ENCODE results near the gene MYBL2. TPM values are rescaled to one million over a fixed set of nuclear protein-coding genes. Genes with fewer than 3 reads are reported as not detected.

Gene MYBL2
- total and polyA plus RNA-seq, 2 donors from 2014 or later: 1.3 TPM; not detected in 1

- no peak overlapping the region for H3K27ac ChIP-seq (ENCODE audit: low read depth in 2 of 2, low read length in 2 of 2)
- H3K4me3 ChIP-seq (ENCODE audit: low read length in 3 of 3): no peak overlapping the region
- no peak overlapping the region for H3K9ac ChIP-seq (ENCODE audit: low read length in 3 of 3)
- no peaks in the 10 kb centered on the region for H3K36me3 ChIP-seq (ENCODE audit: control insufficient read depth in 2 of 3, insufficient read depth in 3 of 3, low read length in 3 of 3)
- H3K9me3 ChIP-seq (ENCODE audit: control insufficient read depth in 2 of 3, insufficient read depth in 1 of 3, low read length in 3 of 3): no peaks in the 10 kb centered on the region
- H3K4me1 ChIP-seq (ENCODE audit: control insufficient read depth in 2 of 3, insufficient read depth in 2 of 3, low read depth in 1 of 3, low read length in 3 of 3): peaks cover 0 to 5% (median 0%) of the 10 kb centered on the region in 3 donors
- DNase-seq: no peak
- intact Hi-C loops (cut with DNase I): no loop called here
- FAIRE-seq: no peak
- no peak for TF ChIP-seq CTCF (IDR thresholded peaks at IDR 0.05; ENCODE audit: borderline replicate concordance, extremely low read depth, insufficient read depth)
- no peaks in the 10 kb centered on the region for H3K27me3 ChIP-seq (ENCODE audit: control insufficient read depth, insufficient read depth, low read length)
Observed at GRCh38 chr20:43662943-43663655, 3.8 kb upstream of the MYBL2 start.

DNA sequence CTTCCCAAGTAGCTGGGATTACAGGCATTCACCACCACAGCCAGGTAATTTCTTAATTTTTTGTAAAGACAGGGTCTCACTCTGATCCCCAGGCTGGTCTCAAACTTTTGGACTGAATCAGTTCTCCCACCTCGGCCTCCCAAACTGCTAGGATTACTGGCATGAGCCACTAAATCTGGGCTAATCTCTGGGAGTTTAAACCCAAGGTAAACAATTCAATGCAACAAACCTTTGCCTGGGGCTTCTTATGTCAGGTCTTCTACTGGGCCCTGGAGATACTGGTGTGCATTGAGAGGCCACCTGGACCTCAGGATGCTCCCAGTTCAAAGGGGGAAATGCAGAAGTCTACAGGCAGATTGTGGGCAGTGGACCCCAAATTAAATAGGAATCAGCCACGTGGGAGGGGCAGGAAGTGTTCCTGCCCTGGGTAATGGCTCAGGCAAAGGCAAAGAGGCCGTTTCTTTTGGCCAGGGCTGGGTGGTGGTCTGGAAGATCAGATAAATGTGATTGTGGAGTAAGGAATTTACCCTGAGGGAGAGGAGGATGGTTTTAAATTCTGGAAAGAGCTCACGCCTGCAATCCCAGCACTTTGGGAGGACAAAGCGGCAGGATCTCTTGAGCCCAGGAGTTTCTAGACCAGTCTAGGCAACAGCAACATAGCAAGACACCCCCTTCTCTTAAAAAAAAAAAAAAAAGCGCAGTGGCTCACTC is 1.3 kb upstream of the MYBL2 start:
- Histone ChIP-seq H3K27me3 (ENCODE audit: control insufficient read depth, insufficient read depth, low read length) (no peaks in the 10 kb centered on the region), H3K9me3 (ENCODE audit: control insufficient read depth in 2 of 3, insufficient read depth in 1 of 3, low read length in 3 of 3) (no peaks in the 10 kb centered on the region), H3K9ac (ENCODE audit: low read length in 3 of 3) (no peak overlapping the region), H3K4me1 (ENCODE audit: control insufficient read depth in 2 of 3, insufficient read depth in 2 of 3, low read depth in 1 of 3, low read length in 3 of 3) (peaks cover 0 to 4% (median 0%) of the 10 kb centered on the region in 3 donors), H3K27ac (ENCODE audit: low read depth in 2 of 2, low read length in 2 of 2) (no peak overlapping the region), H3K36me3 (ENCODE audit: control insufficient read depth in 2 of 3, insufficient read depth in 3 of 3, low read length in 3 of 3) (no peaks in the 10 kb centered on the region), H3K4me3 (ENCODE audit: low read length in 3 of 3) (no peak overlapping the region)
- TF ChIP-seq CTCF (IDR thresholded peaks at IDR 0.05; ENCODE audit: borderline replicate concordance, extremely low read depth, insufficient read depth): no peak
- FAIRE-seq (no peak), DNase-seq (no peak)
- intact Hi-C loops (cut with DNase I): no loop called here

DNA sequence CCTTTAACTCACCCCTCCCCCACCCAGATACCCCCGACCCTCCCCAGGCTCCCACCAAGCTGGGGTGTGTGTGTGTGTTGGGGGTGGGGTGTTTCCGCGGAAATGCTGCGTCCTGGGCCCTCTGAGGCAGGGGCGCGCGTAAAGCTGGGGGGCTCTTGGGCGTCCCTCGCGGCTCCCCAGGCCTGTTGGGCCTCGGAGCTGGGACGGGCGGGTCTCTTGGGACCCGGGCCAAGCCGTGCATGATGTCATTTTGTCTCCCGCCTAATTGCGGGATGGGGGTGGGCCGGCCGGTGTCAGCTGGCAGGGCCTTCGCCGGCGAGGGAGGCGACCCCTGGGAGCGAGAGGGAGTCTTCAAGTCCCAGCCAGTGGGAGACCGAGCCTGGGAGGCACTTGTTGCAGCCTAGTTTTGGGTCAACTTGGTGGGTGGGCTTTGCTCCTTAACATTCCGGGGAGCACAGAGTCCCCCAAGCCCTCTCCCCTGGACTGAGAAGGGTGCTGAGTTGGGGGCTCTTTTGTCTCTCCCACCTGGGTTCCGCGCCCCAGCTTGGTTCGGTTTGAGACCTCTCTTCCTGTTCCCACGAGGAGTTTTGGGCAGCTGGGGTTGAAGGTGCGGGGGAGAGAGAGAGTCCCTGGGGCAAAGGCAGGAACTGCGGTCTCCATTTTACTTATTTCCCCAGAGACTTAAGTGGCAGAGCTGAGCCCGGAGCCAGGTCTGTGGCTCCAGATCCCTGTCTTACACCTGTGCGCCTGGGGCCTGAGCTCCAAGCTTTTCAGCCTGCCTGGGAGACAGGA is 623 bp downstream of the MYBL2 start:
- Histone ChIP-seq H3K4me3 (ENCODE audit: low read length in 3 of 3) (no peak overlapping the region), H3K9ac (ENCODE audit: low read length in 3 of 3) (no peak overlapping the region)
- intact Hi-C loops (cut with DNase I): no loop called here

More for the DNA sequence above, 623 bp downstream of the MYBL2 start:
- no peak for TF ChIP-seq CTCF (IDR thresholded peaks at IDR 0.05; ENCODE audit: borderline replicate concordance, extremely low read depth, insufficient read depth)
- Histone ChIP-seq H3K9me3 (ENCODE audit: control insufficient read depth in 2 of 3, insufficient read depth in 1 of 3, low read length in 3 of 3) (no peaks in the 10 kb centered on the region), H3K36me3 (ENCODE audit: control insufficient read depth in 2 of 3, insufficient read depth in 3 of 3, low read length in 3 of 3) (no peaks in the 10 kb centered on the region), H3K27me3 (ENCODE audit: control insufficient read depth, insufficient read depth, low read length) (no peaks in the 10 kb centered on the region), H3K27ac (ENCODE audit: low read depth in 2 of 2, low read length in 2 of 2) (no peak overlapping the region), H3K4me1 (ENCODE audit: control insufficient read depth in 2 of 3, insufficient read depth in 2 of 3, low read depth in 1 of 3, low read length in 3 of 3) (peaks cover 0 to 4% (median 0%) of the 10 kb centered on the region in 3 donors)
- DNase-seq (peak in 4 of 5 donors; percentile 48 to 80 (median 59)), FAIRE-seq (no peak)

Data from kidney (tissue), 14 donors.